ENCODE measurements around the gene ADAP1.

The ADAP1 gene

GRCh38 chr7:985915-986741, 31.6 kb upstream of the ADAP1 start:
- DNase-seq (ENCODE audit: low read depth) = no peak
- no peak overlapping the region for H3K4me3 ChIP-seq (ENCODE audit: low read depth, low read length)
- no peak for TF ChIP-seq CTCF (IDR thresholded peaks at IDR 0.05; ENCODE audit: insufficient read depth, low read depth, low read length, missing control alignments)

DNA sequence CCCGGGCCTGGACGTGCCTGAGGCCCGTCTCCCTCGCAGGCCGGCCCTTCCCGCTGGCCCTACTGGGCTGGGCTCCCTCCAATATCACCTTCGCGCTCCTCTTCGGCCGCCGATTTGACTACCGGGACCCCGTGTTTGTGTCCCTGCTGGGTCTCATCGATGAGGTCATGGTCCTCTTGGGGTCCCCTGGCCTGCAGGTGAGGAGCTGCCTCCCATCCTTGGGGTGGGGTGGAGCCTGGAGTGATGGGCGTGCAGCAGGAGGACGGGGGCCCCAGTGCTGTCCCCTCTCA, 30.6 kb upstream of the ADAP1 start:
- DNase-seq (ENCODE audit: low read depth) = no peak
- no peak for TF ChIP-seq CTCF (IDR thresholded peaks at IDR 0.05; ENCODE audit: insufficient read depth, low read depth, low read length, missing control alignments)
- H3K4me3 ChIP-seq (ENCODE audit: low read depth, low read length) = no peak overlapping the region

GRCh38 chr7:984361-985126, 30.1 kb upstream of the ADAP1 start:
- no peak for TF ChIP-seq CTCF (IDR thresholded peaks at IDR 0.05; ENCODE audit: insufficient read depth, low read depth, low read length, missing control alignments)
- no peak overlapping the region for H3K4me3 ChIP-seq (ENCODE audit: low read depth, low read length)
- DNase-seq (ENCODE audit: low read depth) = no peak

DNA sequence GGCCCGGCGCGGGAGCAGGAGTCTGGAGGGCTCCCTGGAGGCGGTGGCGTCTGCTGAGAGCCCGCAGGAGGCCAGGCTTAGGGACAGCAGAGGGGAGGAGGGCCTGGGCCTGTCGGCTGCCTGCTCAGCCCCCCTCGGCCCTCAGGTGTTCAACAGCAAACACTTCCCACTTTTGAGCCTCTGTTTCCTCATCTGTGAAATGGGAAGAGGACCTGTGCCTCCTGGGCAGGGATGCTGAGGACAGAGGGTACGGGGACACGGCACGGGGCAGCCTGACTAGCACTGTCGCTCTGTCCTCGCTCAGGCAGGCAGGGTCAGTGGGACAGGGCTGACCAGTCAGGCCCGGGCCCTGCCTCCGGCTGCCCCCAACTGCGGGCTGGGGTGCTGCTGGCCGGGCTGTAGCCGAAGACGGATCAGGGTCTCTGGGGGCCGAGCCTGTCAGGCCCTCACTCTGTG, 29.2 kb upstream of the ADAP1 start:
- no peak for DNase-seq (ENCODE audit: low read depth)

GRCh38 chr7:983004-983615, 28.6 kb upstream of the ADAP1 start, which contains the start of gene CYP2W1:
Gene CYP2W1, plus strand, starts transcription at chr7:983181. Its CDS starts 31 bp downstream, at chr7:983212.
- DNase-seq (ENCODE audit: low read depth) = no peak
- no peak for TF ChIP-seq CTCF (IDR thresholded peaks at IDR 0.05; ENCODE audit: insufficient read depth, low read depth, low read length, missing control alignments)

More for the DNA sequence above, 29.2 kb upstream of the ADAP1 start:
- H3K4me3 ChIP-seq (ENCODE audit: low read depth, low read length) = no peak overlapping the region
- TF ChIP-seq CTCF (IDR thresholded peaks at IDR 0.05; ENCODE audit: insufficient read depth, low read depth, low read length, missing control alignments) = no peak

DNA sequence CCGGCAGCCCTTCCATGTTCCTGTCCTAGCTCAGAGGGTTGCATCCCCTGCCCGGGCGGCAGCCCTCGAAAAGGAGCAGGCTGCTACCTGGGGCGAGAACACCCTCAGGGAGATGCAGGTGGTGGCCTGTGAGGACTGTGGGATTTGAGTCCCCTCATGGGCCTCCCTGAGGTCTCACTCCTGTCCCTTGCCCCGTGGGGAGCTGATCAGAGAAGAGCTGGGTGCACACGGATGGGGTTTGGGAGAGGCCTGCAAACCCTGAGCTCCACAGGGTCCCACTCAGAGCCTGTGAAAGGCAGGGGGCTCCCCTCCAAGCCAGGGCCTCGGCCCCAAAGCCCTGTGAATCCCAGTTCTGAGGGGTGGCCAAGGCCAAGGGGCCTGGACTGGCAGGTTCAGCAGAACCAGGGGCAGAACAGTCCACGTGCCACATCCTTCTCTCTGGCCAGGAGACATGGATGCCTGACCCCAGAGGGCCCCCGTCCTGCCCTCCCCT, 28.1 kb upstream of the ADAP1 start:
- no peak for TF ChIP-seq CTCF (IDR thresholded peaks at IDR 0.05; ENCODE audit: insufficient read depth, low read depth, low read length, missing control alignments)
- DNase-seq (ENCODE audit: low read depth) = no peak
- no peak overlapping the region for H3K4me3 ChIP-seq (ENCODE audit: low read depth, low read length)

More at GRCh38 chr7:983004-983615, 28.6 kb upstream of the ADAP1 start, which contains the start of gene CYP2W1:
- H3K4me3 ChIP-seq (ENCODE audit: low read depth, low read length) = no peak within 1 kb of the TSS

Measured in GM12865 (cell line).